GM12874 (cell line): ENCODE measurements around the gene MAGEE2.

ENCODE experiments used
- CTCF ChIP-seq: IDR thresholded peaks from 2 replicates; pipeline ENCODE4 v1.5.1; 2011; ENCODE audit warnings: low read depth, mild to moderate bottlenecking, control low read depth, low read length, moderate library complexity; ENCODE audit not compliant: insufficient read depth

Gene MAGEE2

GRCh38 chrX:75784680-75785491, at the start of gene MAGEE2:
MAGEE2 (minus strand) TSS chrX:75785254; CDS start chrX:75785051, 203 bp downstream.
- TF ChIP-seq CTCF, result no peak

DNA sequence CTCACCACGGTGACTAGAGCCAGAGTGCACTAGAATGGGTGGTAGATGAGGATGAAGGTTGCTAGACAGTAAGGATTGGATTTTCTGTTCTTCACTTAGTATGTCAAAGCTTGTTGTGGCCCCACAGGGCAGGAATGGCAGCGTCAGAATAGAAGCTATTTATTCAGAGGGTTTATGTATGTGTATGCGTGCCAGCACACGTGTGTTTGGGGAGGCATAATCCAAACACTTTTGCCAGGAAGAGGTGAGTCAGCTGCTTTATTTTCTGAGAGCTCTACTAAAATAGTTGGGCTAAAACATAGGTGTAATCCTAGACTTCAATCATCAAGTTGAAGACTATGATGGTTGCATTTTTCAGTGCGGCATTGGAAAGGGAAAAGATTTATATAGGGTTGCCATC, 1.2 kb upstream of the MAGEE2 start:
- no peak for TF ChIP-seq CTCF

DNA sequence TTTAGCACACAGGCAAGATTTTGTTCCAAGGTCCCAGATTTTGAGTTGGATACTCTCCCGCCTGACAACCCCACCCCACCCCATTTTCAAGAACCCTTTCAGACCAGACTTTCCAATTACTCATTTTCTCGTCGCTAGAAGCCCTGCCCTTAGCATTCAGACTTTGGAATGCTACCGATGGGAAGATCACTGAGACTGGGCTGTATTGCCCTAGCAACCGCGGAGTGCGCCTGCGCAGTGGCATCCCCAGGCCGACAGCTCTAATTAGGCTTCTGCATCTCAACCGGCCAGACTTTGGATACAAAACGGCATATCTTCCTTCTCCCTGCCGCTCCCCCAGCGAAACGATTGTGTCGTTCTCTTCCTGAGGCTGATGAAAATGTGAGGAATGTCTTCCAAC, 3.4 kb downstream of the MAGEE2 start:
- no peak for TF ChIP-seq CTCF

GRCh38 chrX:75748431-75748830, 36.6 kb downstream of the MAGEE2 start:
- TF ChIP-seq CTCF, result no peak

DNA sequence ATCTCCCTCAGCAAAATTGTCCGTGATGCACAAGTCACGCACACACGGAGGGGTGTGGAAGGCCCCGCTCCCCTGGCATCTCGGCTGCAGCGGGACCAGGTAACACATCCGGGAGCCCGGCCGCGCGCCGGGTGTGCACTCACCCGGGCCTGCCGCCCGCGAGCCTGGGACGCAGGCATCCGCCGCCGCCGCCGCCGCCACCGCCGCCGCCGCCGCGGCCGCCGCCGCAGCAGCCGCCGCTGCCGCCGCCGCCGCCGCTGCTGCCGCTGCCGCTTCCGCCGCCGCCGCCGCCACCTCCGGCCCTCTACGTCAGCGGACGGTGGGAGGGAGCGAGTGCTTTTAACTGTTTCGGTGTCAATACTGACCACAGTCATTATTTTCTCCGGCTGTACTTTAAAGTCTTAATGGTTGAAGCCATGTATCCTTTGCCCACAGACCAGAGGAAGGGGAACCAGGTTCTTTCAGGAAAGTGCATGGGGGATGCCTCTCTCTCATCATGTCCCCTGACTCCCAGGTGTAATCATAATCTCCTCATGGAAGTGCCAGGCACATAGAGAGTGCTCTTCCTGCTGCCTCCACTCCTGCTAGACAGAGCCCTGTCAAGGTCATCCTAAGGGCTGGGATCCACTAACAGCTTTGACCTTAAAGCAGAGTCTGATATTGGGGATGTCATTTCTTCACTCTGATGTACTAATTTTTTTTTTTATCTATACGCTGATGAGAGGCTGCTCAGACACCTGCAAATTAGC, 38.0 kb downstream of the MAGEE2 start:
- TF ChIP-seq CTCF, result no peak
